NCI-H69 (cell line): Measurements from ENCODE around the gene VEGFA.

Experiments
- DNase-seq: peaks from one replicate; lab custom pipeline; 2025; lab: John Stamatoyannopoulos, UW

VEGFA gene

GRCh38 chr6:43772681-43773049 is 2.7 kb downstream of the VEGFA start:
- peak; percentile 38 for DNase-seq

- peak; percentile 82 for DNase-seq
Observed at GRCh38 chr6:43773050-43773979, 3.3 kb downstream of the VEGFA start.

- DNase-seq, result no peak
Observed at GRCh38 chr6:43773980-43774775, 4.2 kb downstream of the VEGFA start.

- peak; percentile 75 for DNase-seq
Observed at GRCh38 chr6:43774776-43775534, 4.9 kb downstream of the VEGFA start.

GRCh38 chr6:43775535-43775885 is 5.5 kb downstream of the VEGFA start:
- no peak for DNase-seq

GRCh38 chr6:43776115-43776798 is 6.2 kb downstream of the VEGFA start:
- DNase-seq, result no peak

GRCh38 chr6:43776799-43777776 is 7.1 kb downstream of the VEGFA start:
- DNase-seq, result no peak

- no peak for DNase-seq
Observed at GRCh38 chr6:43778131-43778855, 8.3 kb downstream of the VEGFA start.

- no peak for DNase-seq
Observed at GRCh38 chr6:43778976-43779851, 9.2 kb downstream of the VEGFA start.

GRCh38 chr6:43779852-43780236 is 9.8 kb downstream of the VEGFA start:
- peak; percentile 54 for DNase-seq

GRCh38 chr6:43780293-43780692 is 10.3 kb downstream of the VEGFA start:
- DNase-seq, result no peak

GRCh38 chr6:43780941-43781928 is 11.2 kb downstream of the VEGFA start:
- DNase-seq, result no peak

GRCh38 chr6:43781941-43782704 is 12.1 kb downstream of the VEGFA start:
- DNase-seq, result peak; percentile 77

GRCh38 chr6:43782764-43783513 is 12.9 kb downstream of the VEGFA start:
- no peak for DNase-seq

- no peak for DNase-seq
Observed at GRCh38 chr6:43784049-43784855, 14.2 kb downstream of the VEGFA start.
